ENCODE measurements around the gene SHMT2.

- TF ChIP-seq, protein P1, sequence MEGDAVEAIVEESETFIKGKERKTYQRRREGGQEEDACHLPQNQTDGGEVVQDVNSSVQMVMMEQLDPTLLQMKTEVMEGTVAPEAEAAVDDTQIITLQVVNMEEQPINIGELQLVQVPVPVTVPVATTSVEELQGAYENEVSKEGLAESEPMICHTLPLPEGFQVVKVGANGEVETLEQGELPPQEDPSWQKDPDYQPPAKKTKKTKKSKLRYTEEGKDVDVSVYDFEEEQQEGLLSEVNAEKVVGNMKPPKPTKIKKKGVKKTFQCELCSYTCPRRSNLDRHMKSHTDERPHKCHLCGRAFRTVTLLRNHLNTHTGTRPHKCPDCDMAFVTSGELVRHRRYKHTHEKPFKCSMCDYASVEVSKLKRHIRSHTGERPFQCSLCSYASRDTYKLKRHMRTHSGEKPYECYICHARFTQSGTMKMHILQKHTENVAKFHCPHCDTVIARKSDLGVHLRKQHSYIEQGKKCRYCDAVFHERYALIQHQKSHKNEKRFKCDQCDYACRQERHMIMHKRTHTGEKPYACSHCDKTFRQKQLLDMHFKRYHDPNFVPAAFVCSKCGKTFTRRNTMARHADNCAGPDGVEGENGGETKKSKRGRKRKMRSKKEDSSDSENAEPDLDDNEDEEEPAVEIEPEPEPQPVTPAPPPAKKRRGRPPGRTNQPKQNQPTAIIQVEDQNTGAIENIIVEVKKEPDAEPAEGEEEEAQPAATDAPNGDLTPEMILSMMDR (IDR thresholded peaks at IDR 0.05), result no peak
- TF ChIP-seq POLR2A (IDR thresholded peaks at IDR 0.05) (no peak), EP300 (IDR thresholded peaks at IDR 0.05) (no peak)
Observed at GRCh38 chr12:57232156-57232756, 2.7 kb downstream of the SHMT2 start.

Measured in upper lobe of left lung (tissue), 4 donors.